Astrocyte (in vitro differentiated cells and primary cell): Measurements from ENCODE around the gene ELF3.

ENCODE experiments used
- CTCF ChIP-seq: IDR thresholded peaks from 2 replicates; pipeline ENCODE4 v1.5.1; 2011; ENCODE audit warnings: low read depth, mild to moderate bottlenecking, inconsistent platforms, low read length, moderate library complexity; ENCODE audit not compliant: insufficient read depth
- EZH2 ChIP-seq: IDR thresholded peaks from 2 replicates; pipeline ENCODE4 v1.6.1; 2012; ENCODE audit warnings: mild to moderate bottlenecking, low read length, inconsistent platforms; ENCODE audit not compliant: insufficient read depth

- TF ChIP-seq CTCF (peak; percentile 95), EZH2 (no peak)
These were observed 834 bp upstream of the ELF3 start for GRCh38 chr1:202009326-202010179.
